WTC11 (cell line): ENCODE results near the gene SAAL1. TPM values are rescaled to one million over a fixed set of nuclear protein-coding genes. Genes with fewer than 3 reads are reported as not detected.

Experiments
- ATAC-seq: fragments of 200-7000 bp; cut with Tn5 transposase; 2 replicates; pipeline ENCODE4 v1.10.0; 2021; ENCODE audit warnings: mild to moderate bottlenecking, moderate library complexity
- CTCF ChIA-PET: fragments of 300-600 bp; sonication (Branson Sonifier 250); formaldehyde crosslinking; loops from one replicate; lab custom pipeline; 2021; ENCODE audit warnings: antibody characterized with exemption; lab: Charles Lee
- POLR2A ChIA-PET: fragments of 350-600 bp; sonication (Branson Sonifier 250); formaldehyde crosslinking; loops from one replicate; lab custom pipeline; 2021; ENCODE audit warnings: antibody characterized with exemption; lab: Charles Lee
- DNase-seq: peaks from one replicate; pipeline ENCODE4 v3.0.0; 2021; ENCODE audit warnings: low spot score
- H3K27ac Mint-ChIP-seq: 2 replicates; pipeline ENCODE4 v1.8.0; 2021; ENCODE audit warnings: mixed read lengths
- H3K27me3 Mint-ChIP-seq: 2 replicates; pipeline ENCODE4 v1.8.0; 2021; ENCODE audit warnings: low read depth, mild to moderate bottlenecking, moderate library complexity, mixed read lengths
- H3K36me3 Mint-ChIP-seq: 2 replicates; pipeline ENCODE4 v1.8.0; 2021; ENCODE audit warnings: mixed read lengths
- H3K4me1 Mint-ChIP-seq: 2 replicates; pipeline ENCODE4 v1.8.0; 2022; ENCODE audit warnings: mixed read lengths
- H3K4me3 Mint-ChIP-seq: 2 replicates; pipeline ENCODE4 v1.8.0; 2021; ENCODE audit warnings: mild to moderate bottlenecking, moderate library complexity, mixed read lengths
- H3K9me3 Mint-ChIP-seq: 2 replicates; pipeline ENCODE4 v1.8.0; 2021; ENCODE audit warnings: mixed read lengths
- CREM ChIP-seq: sonication (generic); formaldehyde crosslinking; IDR thresholded peaks from 2 replicates; pipeline ENCODE4 v1.8.1; 2022; ENCODE audit warnings: mild to moderate bottlenecking, missing genetic modification reagents, moderate library complexity
- EMX1 ChIP-seq: fragments of 250-450 bp; sonication (Bioruptor Pico); IDR thresholded peaks from 2 replicates; pipeline ENCODE4 v1.8.0; 2021; ENCODE audit warnings: mild to moderate bottlenecking
- FOXK1 ChIP-seq: sonication (generic); formaldehyde crosslinking; IDR thresholded peaks from 2 replicates; pipeline ENCODE4 v1.8.0; 2022; ENCODE audit warnings: mild to moderate bottlenecking, moderate library complexity, missing genetic modification reagents
- GABPB1 ChIP-seq: sonication (generic); formaldehyde crosslinking; IDR thresholded peaks from 2 replicates; pipeline ENCODE4 v1.8.1; 2023; ENCODE audit warnings: mild to moderate bottlenecking, missing genetic modification reagents
- JUN ChIP-seq: sonication (generic); formaldehyde crosslinking; IDR thresholded peaks from 2 replicates; pipeline ENCODE4 v1.8.0; 2023; ENCODE audit warnings: mild to moderate bottlenecking, missing genetic modification reagents
- MYBL2 ChIP-seq: sonication (generic); formaldehyde crosslinking; IDR thresholded peaks from 2 replicates; pipeline ENCODE4 v1.8.1; 2023; ENCODE audit warnings: mild to moderate bottlenecking, moderate library complexity, missing genetic modification reagents
- NFATC4 ChIP-seq: fragments of 250-450 bp; sonication (Bioruptor Pico); IDR thresholded peaks from 2 replicates; pipeline ENCODE4 v1.9.0; 2021; ENCODE audit warnings: mild to moderate bottlenecking
- NR2C2 ChIP-seq: sonication (generic); formaldehyde crosslinking; IDR thresholded peaks from 2 replicates; pipeline ENCODE4 v1.8.0; 2022; ENCODE audit warnings: mild to moderate bottlenecking, missing genetic modification reagents
- NR3C1 ChIP-seq: sonication (generic); formaldehyde crosslinking; conservative IDR thresholded peaks from 2 replicates; pipeline ENCODE4 v1.8.1; 2023; ENCODE audit warnings: low read depth, mild to moderate bottlenecking, missing genetic modification reagents
- PRRX2 ChIP-seq: fragments of 250-450 bp; sonication (Bioruptor Pico); IDR thresholded peaks from 2 replicates; pipeline ENCODE4 v1.8.0; 2021; ENCODE audit warnings: mild to moderate bottlenecking
- RORB ChIP-seq: fragments of 250-450 bp; sonication (Bioruptor Pico); IDR thresholded peaks from 2 replicates; pipeline ENCODE4 v1.9.0; 2021; ENCODE audit warnings: mild to moderate bottlenecking
- SMAD4 ChIP-seq: sonication (generic); formaldehyde crosslinking; IDR thresholded peaks from 2 replicates; pipeline ENCODE4 v1.8.0; 2022; ENCODE audit warnings: mild to moderate bottlenecking, missing genetic modification reagents
- SOX15 ChIP-seq: fragments of 250-450 bp; sonication (Bioruptor Pico); IDR thresholded peaks from 2 replicates; pipeline ENCODE4 v1.9.0; 2021; ENCODE audit warnings: mild to moderate bottlenecking
- TEAD1 ChIP-seq: sonication (generic); formaldehyde crosslinking; IDR thresholded peaks from 2 replicates; pipeline ENCODE4 v1.8.0; 2022; ENCODE audit warnings: mild to moderate bottlenecking, missing genetic modification reagents
- TP53 ChIP-seq: sonication (generic); formaldehyde crosslinking; IDR thresholded peaks from 2 replicates; pipeline ENCODE4 v1.8.1; 2023; ENCODE audit warnings: mild to moderate bottlenecking, missing genetic modification reagents
- ZNF263 ChIP-seq: sonication (generic); formaldehyde crosslinking; IDR thresholded peaks from 2 replicates; pipeline ENCODE4 v1.8.1; 2022; ENCODE audit warnings: low read depth, mild to moderate bottlenecking, moderate library complexity, missing genetic modification reagents
- total RNA-seq: library from RNA; stranded (reverse); gene quantifications from 3 replicates; pipeline ENCODE4 v1.2.3, GENCODE V29; 2021
- TF ChIP-seq, protein P1 (sequence below): sonication (generic); formaldehyde crosslinking; IDR thresholded peaks from 2 replicates; pipeline ENCODE4 v1.8.1; 2022; ENCODE audit warnings: low read depth, missing genetic modification reagents, borderline replicate concordance
- TF ChIP-seq, protein P2 (sequence below): fragments of 250-450 bp; sonication (Bioruptor Pico); IDR thresholded peaks from 2 replicates; pipeline ENCODE4 v1.8.0; 2021; ENCODE audit warnings: mild to moderate bottlenecking
- TF ChIP-seq, protein P3 (sequence below): sonication (generic); formaldehyde crosslinking; IDR thresholded peaks from 2 replicates; pipeline ENCODE4 v1.8.0; 2023; ENCODE audit warnings: mild to moderate bottlenecking, missing genetic modification reagents
- TF ChIP-seq, protein P4 (sequence below): sonication (generic); formaldehyde crosslinking; IDR thresholded peaks from 2 replicates; pipeline ENCODE4 v1.8.1; 2022; ENCODE audit warnings: mild to moderate bottlenecking, missing genetic modification reagents, moderate library complexity, borderline replicate concordance
- TF ChIP-seq, protein P5 (sequence below): sonication (generic); formaldehyde crosslinking; IDR thresholded peaks from 2 replicates; pipeline ENCODE4 v1.8.0; 2022; ENCODE audit warnings: mild to moderate bottlenecking, missing genetic modification reagents
- TF ChIP-seq, protein P6 (sequence below): sonication (generic); formaldehyde crosslinking; IDR thresholded peaks from 2 replicates; pipeline ENCODE4 v1.8.0; 2022; ENCODE audit warnings: mild to moderate bottlenecking, missing genetic modification reagents

The SAAL1 gene
- total RNA-seq, 1 experiment from 2014 or later: 40.9 TPM

DNA sequence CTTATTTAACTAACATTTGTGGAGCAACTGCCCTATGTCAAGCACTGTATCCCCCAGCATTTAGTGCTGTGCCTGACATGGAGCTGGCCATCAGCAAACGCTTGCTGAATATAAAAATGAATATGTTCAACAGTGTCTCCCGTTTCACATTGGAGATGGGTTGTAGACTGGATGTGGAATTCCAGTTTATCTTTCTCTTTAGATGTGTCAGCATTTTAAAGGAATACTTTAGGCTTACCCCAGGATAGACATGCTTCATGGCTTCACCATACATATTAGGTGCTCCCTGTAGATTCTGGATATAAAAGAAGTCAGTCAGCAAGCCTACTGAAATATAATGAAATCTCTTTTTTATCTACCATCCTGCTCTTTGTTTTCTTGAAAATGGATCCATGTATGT lies 38.5 kb downstream of the SAAL1 start:
- no peaks in the 10 kb centered on the region for H3K36me3 Mint-ChIP-seq
- ChIA-PET POLR2A (no interaction called here), CTCF (no interaction called here)
- no peak for ATAC-seq
- H3K27me3 Mint-ChIP-seq: no peaks in the 10 kb centered on the region
- no peak overlapping the region for H3K4me3 Mint-ChIP-seq
- no peak for TF ChIP-seq EMX1 (CRISPR knock-in tag)
- no peak for TF ChIP-seq RORB (CRISPR knock-in tag)
- no peak for TF ChIP-seq MYBL2 (CRISPR knock-in tag)
- no peak for TF ChIP-seq TEAD1
- TF ChIP-seq, protein P1, sequence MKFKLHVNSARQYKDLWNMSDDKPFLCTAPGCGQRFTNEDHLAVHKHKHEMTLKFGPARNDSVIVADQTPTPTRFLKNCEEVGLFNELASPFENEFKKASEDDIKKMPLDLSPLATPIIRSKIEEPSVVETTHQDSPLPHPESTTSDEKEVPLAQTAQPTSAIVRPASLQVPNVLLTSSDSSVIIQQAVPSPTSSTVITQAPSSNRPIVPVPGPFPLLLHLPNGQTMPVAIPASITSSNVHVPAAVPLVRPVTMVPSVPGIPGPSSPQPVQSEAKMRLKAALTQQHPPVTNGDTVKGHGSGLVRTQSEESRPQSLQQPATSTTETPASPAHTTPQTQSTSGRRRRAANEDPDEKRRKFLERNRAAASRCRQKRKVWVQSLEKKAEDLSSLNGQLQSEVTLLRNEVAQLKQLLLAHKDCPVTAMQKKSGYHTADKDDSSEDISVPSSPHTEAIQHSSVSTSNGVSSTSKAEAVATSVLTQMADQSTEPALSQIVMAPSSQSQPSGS (CRISPR knock-in tag): no peak
- DNase-seq: no peak
- H3K9me3 Mint-ChIP-seq: no peaks in the 10 kb centered on the region
- H3K4me1 Mint-ChIP-seq: 0 out of 2 replicates have a peak, but pooled peaks cover 6% of the 10 kb centered on the region
- H3K27ac Mint-ChIP-seq: no peak overlapping the region

DNA sequence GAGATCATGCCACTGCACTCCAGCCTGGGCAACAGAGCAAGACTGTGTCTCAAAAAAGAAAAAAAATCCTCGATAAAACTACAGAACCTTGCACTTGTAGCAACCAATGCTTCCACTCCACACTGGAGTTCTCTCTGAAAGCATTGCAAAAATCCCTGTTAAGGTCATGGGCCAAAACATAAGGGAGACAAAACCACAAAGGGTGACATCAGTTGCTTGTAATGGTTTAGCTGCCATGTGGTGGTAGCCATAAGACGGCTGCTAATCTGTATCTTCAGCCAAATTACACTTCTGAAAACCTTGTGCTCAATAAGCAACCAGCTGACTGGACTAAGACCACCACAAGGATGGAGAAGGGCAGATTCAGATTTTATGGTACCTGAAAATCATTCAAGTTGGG lies 39.3 kb downstream of the SAAL1 start:
- H3K27me3 Mint-ChIP-seq: no peaks in the 10 kb centered on the region
- H3K4me1 Mint-ChIP-seq: 0 out of 2 replicates have a peak, but pooled peaks cover 6% of the 10 kb centered on the region
- no peak for TF ChIP-seq ZNF263
- TF ChIP-seq SMAD4 (CRISPR knock-in tag): no peak
- TF ChIP-seq, protein P2, sequence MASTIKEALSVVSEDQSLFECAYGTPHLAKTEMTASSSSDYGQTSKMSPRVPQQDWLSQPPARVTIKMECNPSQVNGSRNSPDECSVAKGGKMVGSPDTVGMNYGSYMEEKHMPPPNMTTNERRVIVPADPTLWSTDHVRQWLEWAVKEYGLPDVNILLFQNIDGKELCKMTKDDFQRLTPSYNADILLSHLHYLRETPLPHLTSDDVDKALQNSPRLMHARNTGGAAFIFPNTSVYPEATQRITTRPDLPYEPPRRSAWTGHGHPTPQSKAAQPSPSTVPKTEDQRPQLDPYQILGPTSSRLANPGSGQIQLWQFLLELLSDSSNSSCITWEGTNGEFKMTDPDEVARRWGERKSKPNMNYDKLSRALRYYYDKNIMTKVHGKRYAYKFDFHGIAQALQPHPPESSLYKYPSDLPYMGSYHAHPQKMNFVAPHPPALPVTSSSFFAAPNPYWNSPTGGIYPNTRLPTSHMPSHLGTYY (CRISPR knock-in tag): no peak
- no peak for TF ChIP-seq GABPB1
- TF ChIP-seq CREM: no peak
- TF ChIP-seq NR2C2: no peak
- no peak for TF ChIP-seq TEAD1
- no peak for TF ChIP-seq EMX1 (CRISPR knock-in tag)
- no peaks in the 10 kb centered on the region for H3K36me3 Mint-ChIP-seq
- ChIA-PET CTCF (no interaction called here), POLR2A (no interaction called here)
- no peaks in the 10 kb centered on the region for H3K9me3 Mint-ChIP-seq
- no peak overlapping the region for H3K4me3 Mint-ChIP-seq
- H3K27ac Mint-ChIP-seq: no peak overlapping the region
- DNase-seq (no peak), ATAC-seq (no peak)

DNA sequence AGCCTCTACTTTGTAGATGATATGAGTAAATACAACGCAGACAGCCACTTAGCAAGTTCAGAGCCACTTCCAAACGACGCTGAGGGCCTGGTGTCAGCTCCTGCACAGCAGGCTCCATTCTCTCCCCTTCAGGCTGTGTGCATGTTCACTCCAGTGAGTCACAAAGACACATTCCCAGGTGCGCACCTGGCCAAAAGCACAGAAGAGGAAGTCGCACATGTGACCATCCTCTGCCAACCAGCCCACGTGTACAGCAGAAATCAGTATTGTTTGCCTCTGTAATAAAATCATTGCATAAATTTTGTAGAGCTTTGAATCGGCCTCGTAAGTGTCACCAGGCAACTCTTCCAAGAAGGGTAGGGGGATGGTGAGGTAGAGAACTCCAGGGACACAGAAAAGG lies 40.3 kb downstream of the SAAL1 start:
- H3K4me1 Mint-ChIP-seq: 0 out of 2 replicates have a peak, but pooled peaks cover 6% of the 10 kb centered on the region
- TF ChIP-seq, protein P3, sequence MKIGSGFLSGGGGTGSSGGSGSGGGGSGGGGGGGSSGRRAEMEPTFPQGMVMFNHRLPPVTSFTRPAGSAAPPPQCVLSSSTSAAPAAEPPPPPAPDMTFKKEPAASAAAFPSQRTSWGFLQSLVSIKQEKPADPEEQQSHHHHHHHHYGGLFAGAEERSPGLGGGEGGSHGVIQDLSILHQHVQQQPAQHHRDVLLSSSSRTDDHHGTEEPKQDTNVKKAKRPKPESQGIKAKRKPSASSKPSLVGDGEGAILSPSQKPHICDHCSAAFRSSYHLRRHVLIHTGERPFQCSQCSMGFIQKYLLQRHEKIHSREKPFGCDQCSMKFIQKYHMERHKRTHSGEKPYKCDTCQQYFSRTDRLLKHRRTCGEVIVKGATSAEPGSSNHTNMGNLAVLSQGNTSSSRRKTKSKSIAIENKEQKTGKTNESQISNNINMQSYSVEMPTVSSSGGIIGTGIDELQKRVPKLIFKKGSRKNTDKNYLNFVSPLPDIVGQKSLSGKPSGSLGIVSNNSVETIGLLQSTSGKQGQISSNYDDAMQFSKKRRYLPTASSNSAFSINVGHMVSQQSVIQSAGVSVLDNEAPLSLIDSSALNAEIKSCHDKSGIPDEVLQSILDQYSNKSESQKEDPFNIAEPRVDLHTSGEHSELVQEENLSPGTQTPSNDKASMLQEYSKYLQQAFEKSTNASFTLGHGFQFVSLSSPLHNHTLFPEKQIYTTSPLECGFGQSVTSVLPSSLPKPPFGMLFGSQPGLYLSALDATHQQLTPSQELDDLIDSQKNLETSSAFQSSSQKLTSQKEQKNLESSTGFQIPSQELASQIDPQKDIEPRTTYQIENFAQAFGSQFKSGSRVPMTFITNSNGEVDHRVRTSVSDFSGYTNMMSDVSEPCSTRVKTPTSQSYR (CRISPR knock-in tag): no peak
- TF ChIP-seq, protein P4, sequence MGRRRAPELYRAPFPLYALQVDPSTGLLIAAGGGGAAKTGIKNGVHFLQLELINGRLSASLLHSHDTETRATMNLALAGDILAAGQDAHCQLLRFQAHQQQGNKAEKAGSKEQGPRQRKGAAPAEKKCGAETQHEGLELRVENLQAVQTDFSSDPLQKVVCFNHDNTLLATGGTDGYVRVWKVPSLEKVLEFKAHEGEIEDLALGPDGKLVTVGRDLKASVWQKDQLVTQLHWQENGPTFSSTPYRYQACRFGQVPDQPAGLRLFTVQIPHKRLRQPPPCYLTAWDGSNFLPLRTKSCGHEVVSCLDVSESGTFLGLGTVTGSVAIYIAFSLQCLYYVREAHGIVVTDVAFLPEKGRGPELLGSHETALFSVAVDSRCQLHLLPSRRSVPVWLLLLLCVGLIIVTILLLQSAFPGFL (CRISPR knock-in tag): no peak
- TF ChIP-seq FOXK1 (CRISPR knock-in tag) (no peak), PRRX2 (CRISPR knock-in tag) (no peak), ZNF263 (no peak), NR3C1 (CRISPR knock-in tag) (no peak), SOX15 (no peak), TP53 (CRISPR knock-in tag) (no peak), NFATC4 (CRISPR knock-in tag) (no peak), JUN (CRISPR knock-in tag) (no peak)
- TF ChIP-seq, protein P5, sequence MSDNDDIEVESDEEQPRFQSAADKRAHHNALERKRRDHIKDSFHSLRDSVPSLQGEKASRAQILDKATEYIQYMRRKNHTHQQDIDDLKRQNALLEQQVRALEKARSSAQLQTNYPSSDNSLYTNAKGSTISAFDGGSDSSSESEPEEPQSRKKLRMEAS (CRISPR knock-in tag): no peak
- TF ChIP-seq, protein P6, sequence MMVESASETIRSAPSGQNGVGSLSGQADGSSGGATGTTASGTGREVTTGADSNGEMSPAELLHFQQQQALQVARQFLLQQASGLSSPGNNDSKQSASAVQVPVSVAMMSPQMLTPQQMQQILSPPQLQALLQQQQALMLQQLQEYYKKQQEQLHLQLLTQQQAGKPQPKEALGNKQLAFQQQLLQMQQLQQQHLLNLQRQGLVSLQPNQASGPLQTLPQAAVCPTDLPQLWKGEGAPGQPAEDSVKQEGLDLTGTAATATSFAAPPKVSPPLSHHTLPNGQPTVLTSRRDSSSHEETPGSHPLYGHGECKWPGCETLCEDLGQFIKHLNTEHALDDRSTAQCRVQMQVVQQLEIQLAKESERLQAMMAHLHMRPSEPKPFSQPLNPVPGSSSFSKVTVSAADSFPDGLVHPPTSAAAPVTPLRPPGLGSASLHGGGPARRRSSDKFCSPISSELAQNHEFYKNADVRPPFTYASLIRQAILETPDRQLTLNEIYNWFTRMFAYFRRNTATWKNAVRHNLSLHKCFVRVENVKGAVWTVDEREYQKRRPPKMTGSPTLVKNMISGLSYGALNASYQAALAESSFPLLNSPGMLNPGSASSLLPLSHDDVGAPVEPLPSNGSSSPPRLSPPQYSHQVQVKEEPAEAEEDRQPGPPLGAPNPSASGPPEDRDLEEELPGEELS (CRISPR knock-in tag): no peak
- no peaks in the 10 kb centered on the region for H3K9me3 Mint-ChIP-seq
- no peak overlapping the region for H3K4me3 Mint-ChIP-seq
- ATAC-seq (no peak), DNase-seq (no peak)
- ChIA-PET CTCF (no interaction called here), POLR2A (no interaction called here)
- no peaks in the 10 kb centered on the region for H3K27me3 Mint-ChIP-seq
- no peak overlapping the region for H3K27ac Mint-ChIP-seq
- H3K36me3 Mint-ChIP-seq: no peaks in the 10 kb centered on the region
